COLO829 (cell line): ENCODE measurements around the gene CMTM8.

Experiments
- DNase-seq: peaks from one replicate; pipeline ENCODE4 v3.0.0; 2012; ENCODE audit warnings: low spot score

Gene CMTM8

GRCh38 chr3:32410367-32411246, 172.1 kb downstream of the CMTM8 start:
- no peak for DNase-seq

GRCh38 chr3:32411442-32411841, 173.0 kb downstream of the CMTM8 start:
- DNase-seq: no peak

- no peak for DNase-seq
These were observed 174.4 kb downstream of the CMTM8 start for GRCh38 chr3:32412887-32413286.

- DNase-seq: no peak
These were observed 175.5 kb downstream of the CMTM8 start for GRCh38 chr3:32413845-32414521.

- DNase-seq: no peak
These were observed 176.2 kb downstream of the CMTM8 start for GRCh38 chr3:32414522-32415202.

- no peak for DNase-seq
These were observed 181.3 kb downstream of the CMTM8 start for GRCh38 chr3:32419742-32420125.
